ENCODE measurements around the gene YBX1.

DNA sequence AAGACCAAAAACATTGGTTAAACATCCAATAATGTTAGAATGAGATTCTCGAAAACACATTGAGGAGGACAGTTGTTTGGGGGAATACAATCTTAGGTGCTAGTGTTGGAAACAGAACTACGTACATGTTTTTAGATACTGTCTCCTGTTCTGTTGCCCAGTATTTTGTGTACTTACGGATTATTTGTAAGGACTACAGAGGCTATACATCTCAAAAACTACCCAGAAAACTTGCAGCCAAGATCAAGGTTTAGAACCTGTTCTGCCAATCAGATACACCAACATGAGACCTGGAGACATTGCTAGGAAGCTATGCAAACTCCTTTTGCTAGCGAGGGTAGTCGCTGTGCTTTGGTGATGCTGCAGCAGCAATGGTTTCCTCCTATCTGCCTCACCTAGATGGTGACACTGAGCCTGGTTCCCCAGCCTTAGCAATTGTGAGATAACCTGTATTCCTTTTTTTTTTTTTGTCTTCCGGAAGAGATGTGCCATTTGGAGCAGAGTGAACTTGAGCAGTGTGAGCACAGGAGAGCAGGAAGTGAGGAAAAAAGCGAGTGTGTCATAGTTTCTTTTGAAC is 21.8 kb downstream of the YBX1 start:
- TF ChIP-seq, protein P1, sequence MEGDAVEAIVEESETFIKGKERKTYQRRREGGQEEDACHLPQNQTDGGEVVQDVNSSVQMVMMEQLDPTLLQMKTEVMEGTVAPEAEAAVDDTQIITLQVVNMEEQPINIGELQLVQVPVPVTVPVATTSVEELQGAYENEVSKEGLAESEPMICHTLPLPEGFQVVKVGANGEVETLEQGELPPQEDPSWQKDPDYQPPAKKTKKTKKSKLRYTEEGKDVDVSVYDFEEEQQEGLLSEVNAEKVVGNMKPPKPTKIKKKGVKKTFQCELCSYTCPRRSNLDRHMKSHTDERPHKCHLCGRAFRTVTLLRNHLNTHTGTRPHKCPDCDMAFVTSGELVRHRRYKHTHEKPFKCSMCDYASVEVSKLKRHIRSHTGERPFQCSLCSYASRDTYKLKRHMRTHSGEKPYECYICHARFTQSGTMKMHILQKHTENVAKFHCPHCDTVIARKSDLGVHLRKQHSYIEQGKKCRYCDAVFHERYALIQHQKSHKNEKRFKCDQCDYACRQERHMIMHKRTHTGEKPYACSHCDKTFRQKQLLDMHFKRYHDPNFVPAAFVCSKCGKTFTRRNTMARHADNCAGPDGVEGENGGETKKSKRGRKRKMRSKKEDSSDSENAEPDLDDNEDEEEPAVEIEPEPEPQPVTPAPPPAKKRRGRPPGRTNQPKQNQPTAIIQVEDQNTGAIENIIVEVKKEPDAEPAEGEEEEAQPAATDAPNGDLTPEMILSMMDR (IDR thresholded peaks at IDR 0.05) = no peak
- no peak for TF ChIP-seq POLR2A (IDR thresholded peaks at IDR 0.05)

Measured in Peyer's patch (tissue), 4 donors.